Ascending aorta (tissue), 2 donors: ENCODE data around the gene SLC48A1. TPM values are rescaled to one million over a fixed set of nuclear protein-coding genes. Genes with fewer than 3 reads are reported as not detected.

Source experiments
- DNase-seq, 2 donors: peaks; one replicate each; pipeline ENCODE4 v3.0.0-alpha.2; 2019; ENCODE audit warnings: low spot score in 2 of 2
- H3K27ac ChIP-seq, 2 donors: fragments of 200-600 bp; sonication (generic); one replicate each; pipeline ENCODE4 v1.5.1; 2016 to 2017; ENCODE audit warnings: mild to moderate bottlenecking in 1 of 2
- H3K27me3 ChIP-seq: fragments of 200-600 bp; sonication (generic); one replicate; pipeline ENCODE4 v1.5.1; 2017
- H3K36me3 ChIP-seq, 2 donors: fragments of 200-600 bp; sonication (generic); one replicate each; pipeline ENCODE4 v1.5.1; 2016
- H3K4me1 ChIP-seq, 2 donors: fragments of 200-600 bp; sonication (generic); one replicate each; pipeline ENCODE4 v1.5.1; 2016 to 2017; ENCODE audit warnings: mild to moderate bottlenecking in 1 of 2
- H3K4me3 ChIP-seq, 2 donors: fragments of 200-600 bp; sonication (generic); one replicate each; pipeline ENCODE4 v1.5.1; 2016 to 2017; ENCODE audit warnings: mild to moderate bottlenecking in 1 of 2
- H3K9me3 ChIP-seq, 2 donors: fragments of 200-600 bp; sonication (generic); one replicate each; pipeline ENCODE4 v1.5.1; 2016
- CTCF ChIP-seq, 3 experiments: fragments of 200-600 bp in 2 of 3; fragments of 450-650 bp in 1 of 3; sonication (generic) in 2 of 3; IDR thresholded peaks; one replicate each; pipeline ENCODE4 v1.5.1; 2016 to 2019; ENCODE audit warnings: antibody characterized with exemption in 3 of 3, mild to moderate bottlenecking in 1 of 3, moderate library complexity in 1 of 3
- intact Hi-C: fragments of 100-400 bp; cut with DNase I; formaldehyde crosslinking; loops from one replicate; pipeline ENCODE4 v1.15.1; 2023
- total RNA-seq: library from RNA; depleted of rRNA; stranded (reverse); fragments of >200 nt; gene quantifications from one replicate; pipeline ENCODE4 v1.1.0, GENCODE V29; 2016

Gene SLC48A1
- total RNA-seq, 1 donor from 2014 or later: 144 TPM

GRCh38 chr12:47819138-47819895, 46.3 kb downstream of the SLC48A1 start:
- intact Hi-C loops: loop anchor here (10.0 kb wide), 1 partner anchor 735 kb away; no protein-coding TSS in a partner anchor
- Histone ChIP-seq H3K36me3 (peaks cover 0 to 4% of the 10 kb centered on the region in 2 donors), H3K27ac (peak overlapping the region; percentile 97), H3K27me3 (no peaks in the 10 kb centered on the region), H3K9me3 (no peaks in the 10 kb centered on the region), H3K4me3 (peak overlapping the region; percentile 88 to 89), H3K4me1 (peaks cover 36 to 66% of the 10 kb centered on the region in 2 donors)
- peak in 1 of 2 donors; percentile 82 for DNase-seq
- TF ChIP-seq CTCF (IDR thresholded peaks at IDR 0.05): peak in 2 of 3 experiments; percentile 24 to 49

DNA sequence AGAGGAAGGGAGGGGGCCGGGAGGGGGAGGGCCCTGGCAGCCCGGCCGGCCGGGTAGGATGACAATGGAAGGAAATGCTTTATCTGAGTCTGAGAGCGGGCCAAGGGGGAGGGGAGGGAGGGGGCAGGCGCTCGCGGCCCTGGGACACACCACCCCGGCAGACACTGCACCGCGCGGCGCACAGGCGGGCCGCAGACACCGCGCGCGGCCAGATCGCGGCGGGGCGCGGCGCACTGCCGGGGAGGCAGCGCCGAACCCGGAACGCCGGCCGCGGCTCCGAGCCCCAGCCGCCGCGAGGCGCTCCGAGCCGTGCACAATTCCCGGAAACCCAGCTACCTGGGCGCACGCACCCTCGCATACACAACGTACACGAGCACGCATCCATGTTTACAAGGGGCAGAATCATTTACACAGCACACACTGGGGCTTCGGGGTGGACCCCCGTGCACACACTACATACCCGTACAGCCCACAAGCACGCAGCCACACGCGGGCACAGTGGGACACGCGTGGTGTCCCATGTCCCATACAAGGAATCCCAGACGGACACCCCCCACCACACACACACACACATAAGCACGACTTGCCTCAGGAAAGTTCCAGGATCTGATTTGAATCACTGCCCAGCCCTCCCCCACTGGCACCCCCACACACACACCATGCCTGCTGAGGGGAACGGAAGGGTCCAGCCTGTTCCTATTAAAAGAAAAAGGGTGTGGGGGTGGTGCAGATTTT, 47.0 kb downstream of the SLC48A1 start, which contains the start of gene HDAC7:
Gene HDAC7, minus strand, starts transcription at position 8 of the 735 bp plus-strand sequence. CDS start 118 bp downstream, outside the sequence.
- H3K27ac ChIP-seq: peak within 1 kb of the TSS; percentile 97
- H3K36me3 ChIP-seq: no peaks in the 10 kb centered on the region
- H3K9me3 ChIP-seq: no peaks in the 10 kb centered on the region
- intact Hi-C loops: loop anchor here (1.0 to 10.0 kb wide), 5 partner anchors 17 to 1448 kb away; partner anchors contain the start of gene SLC38A2
- peak in 1 of 3 experiments; percentile 22 for TF ChIP-seq CTCF (IDR thresholded peaks at IDR 0.05)
- H3K27me3 ChIP-seq: no peaks in the 10 kb centered on the region
- peak in 1 of 2 donors; percentile 91 for DNase-seq
- H3K4me3 ChIP-seq: peak within 1 kb of the TSS; percentile 88 to 89
- peaks cover 34 to 66% of the 10 kb centered on the region in 2 donors for H3K4me1 ChIP-seq

DNA sequence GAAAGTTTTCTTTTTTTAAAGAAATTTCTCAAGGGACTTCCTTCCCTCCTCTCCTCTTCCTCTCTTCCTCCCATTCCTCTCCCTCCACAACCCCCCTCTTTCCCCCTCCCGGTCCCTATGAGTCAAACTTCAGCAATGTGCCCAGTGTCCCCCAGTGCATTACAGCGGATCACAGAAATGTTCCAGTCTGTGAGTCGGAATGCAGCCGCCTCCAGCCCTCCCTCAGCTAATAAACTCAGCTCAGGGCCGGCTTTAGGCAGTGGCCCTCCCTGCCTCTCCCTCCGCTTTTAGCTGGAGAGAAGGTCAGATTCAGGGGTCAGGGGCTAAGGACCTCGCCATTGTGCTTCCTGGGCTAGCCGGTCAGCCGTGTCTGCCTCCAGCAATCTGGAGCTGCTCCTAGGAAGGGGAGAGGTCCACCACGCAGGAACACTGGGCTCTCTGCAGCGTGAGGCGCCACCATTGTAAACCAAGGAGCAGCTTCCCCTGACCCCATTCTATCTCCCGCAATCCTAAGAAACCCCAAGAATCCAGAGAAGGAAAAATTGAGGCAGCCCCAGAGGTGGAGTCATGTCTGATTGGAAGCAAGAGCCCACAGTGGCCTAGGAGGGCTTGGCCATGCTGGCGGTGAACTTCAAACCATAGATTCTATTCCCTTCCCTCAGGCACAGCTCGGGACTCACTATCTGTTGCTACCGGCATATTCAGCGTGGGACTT, 47.8 kb downstream of the SLC48A1 start:
- Histone ChIP-seq H3K36me3 (no peaks in the 10 kb centered on the region), H3K4me1 (peaks cover 37 to 67% of the 10 kb centered on the region in 2 donors), H3K4me3 (peak overlapping the region; percentile 88 to 89), H3K27me3 (no peaks in the 10 kb centered on the region), H3K9me3 (no peaks in the 10 kb centered on the region), H3K27ac (peak overlapping the region; percentile 97)
- intact Hi-C loops: loop anchor here (1.0 to 10.0 kb wide), 4 partner anchors 17 to 1448 kb away; partner anchors contain the start of gene SLC38A2
- peak; percentile 74 to 96 for DNase-seq
- no peak for TF ChIP-seq CTCF (IDR thresholded peaks at IDR 0.05)

DNA sequence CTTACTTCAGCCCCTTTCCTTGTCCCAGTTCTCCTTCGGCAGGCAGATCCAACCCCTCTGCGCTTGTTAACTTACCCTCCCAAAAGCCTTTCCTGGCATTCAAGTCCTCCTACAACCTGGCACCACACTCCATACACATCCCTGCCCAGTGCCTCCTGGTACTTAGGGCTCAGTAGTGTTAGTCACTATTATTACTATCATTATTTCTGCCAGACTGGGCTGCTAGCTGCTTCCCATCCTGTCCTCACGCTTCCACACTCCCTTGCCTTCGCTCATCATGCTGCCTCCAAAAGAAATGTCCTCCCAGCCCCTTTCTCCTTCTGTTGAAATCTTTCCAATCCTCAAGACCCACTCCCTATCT, 48.3 kb downstream of the SLC48A1 start:
- Histone ChIP-seq H3K36me3 (no peaks in the 10 kb centered on the region), H3K27ac (peak overlapping the region; percentile 97), H3K4me1 (peaks cover 37 to 68% of the 10 kb centered on the region in 2 donors), H3K4me3 (peak overlapping the region; percentile 88 to 89), H3K9me3 (no peaks in the 10 kb centered on the region), H3K27me3 (no peaks in the 10 kb centered on the region)
- no peak for TF ChIP-seq CTCF (IDR thresholded peaks at IDR 0.05)
- intact Hi-C loops: loop anchor here (5.0 to 10.0 kb wide), 3 partner anchors 376 to 1449 kb away; partner anchors contain the start of gene SLC38A2
- peak in 1 of 2 donors; percentile 83 for DNase-seq

- no peaks in the 10 kb centered on the region for H3K36me3 ChIP-seq
- H3K27me3 ChIP-seq: no peaks in the 10 kb centered on the region
- H3K4me1 ChIP-seq: peaks cover 37 to 63% of the 10 kb centered on the region in 2 donors
- no peak for DNase-seq
- H3K9me3 ChIP-seq: no peaks in the 10 kb centered on the region
- peak overlapping the region; percentile 97 for H3K27ac ChIP-seq
- intact Hi-C loops: loop anchor here (5.0 to 10.0 kb wide), 3 partner anchors 375 to 1450 kb away; partner anchors contain the start of gene SLC38A2
- H3K4me3 ChIP-seq: no peak overlapping the region
- no peak for TF ChIP-seq CTCF (IDR thresholded peaks at IDR 0.05)
Observed at GRCh38 chr12:47822401-47822800, 49.4 kb downstream of the SLC48A1 start.
